ENCODE data around the gene SCRN2. TPM values are rescaled to one million over a fixed set of nuclear protein-coding genes. Genes with fewer than 3 reads are reported as not detected.

The SCRN2 gene
- total RNA-seq, 1 experiment from 2014 or later = 16.2 TPM

DNA sequence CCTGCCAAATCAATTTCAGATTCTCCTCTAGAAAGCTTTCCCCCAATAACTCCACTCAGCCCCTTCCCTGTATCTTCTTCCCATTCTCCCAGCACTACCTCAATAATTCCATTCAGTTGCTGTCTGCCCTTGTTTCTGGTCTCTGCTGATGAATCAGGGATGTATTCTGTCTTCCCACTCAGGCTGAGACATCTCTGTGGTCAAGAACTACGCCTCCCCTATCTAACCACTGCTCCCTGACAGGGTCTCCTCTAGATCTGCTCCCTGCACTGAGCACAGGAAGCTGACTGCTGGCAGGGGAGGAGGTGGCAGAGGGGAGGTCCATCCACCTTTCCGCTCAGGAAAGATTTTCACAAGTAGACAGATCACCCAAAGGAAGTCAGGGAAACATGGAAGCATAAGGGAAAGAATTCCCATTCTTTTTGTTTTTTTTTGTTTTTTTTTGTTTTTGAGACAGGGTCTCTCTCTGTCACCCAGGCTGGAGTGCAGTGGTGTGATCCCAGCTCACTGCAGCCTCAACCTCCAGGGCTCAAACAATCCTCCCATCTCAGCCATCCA lies 38.0 kb upstream of the SCRN2 start:
- ChIA-PET CTCF (no interaction called here), POLR2A (interaction anchor here (0.5 to 1.7 kb wide), 3 partner anchors 14 to 30 kb away, joined by 3 to 6 read pairs (median 4); partner anchors contain the start of gene SP2)
- no peaks in the 10 kb centered on the region for H3K4me1 Mint-ChIP-seq (ENCODE audit: insufficient read depth, unreplicated experiment)

DNA sequence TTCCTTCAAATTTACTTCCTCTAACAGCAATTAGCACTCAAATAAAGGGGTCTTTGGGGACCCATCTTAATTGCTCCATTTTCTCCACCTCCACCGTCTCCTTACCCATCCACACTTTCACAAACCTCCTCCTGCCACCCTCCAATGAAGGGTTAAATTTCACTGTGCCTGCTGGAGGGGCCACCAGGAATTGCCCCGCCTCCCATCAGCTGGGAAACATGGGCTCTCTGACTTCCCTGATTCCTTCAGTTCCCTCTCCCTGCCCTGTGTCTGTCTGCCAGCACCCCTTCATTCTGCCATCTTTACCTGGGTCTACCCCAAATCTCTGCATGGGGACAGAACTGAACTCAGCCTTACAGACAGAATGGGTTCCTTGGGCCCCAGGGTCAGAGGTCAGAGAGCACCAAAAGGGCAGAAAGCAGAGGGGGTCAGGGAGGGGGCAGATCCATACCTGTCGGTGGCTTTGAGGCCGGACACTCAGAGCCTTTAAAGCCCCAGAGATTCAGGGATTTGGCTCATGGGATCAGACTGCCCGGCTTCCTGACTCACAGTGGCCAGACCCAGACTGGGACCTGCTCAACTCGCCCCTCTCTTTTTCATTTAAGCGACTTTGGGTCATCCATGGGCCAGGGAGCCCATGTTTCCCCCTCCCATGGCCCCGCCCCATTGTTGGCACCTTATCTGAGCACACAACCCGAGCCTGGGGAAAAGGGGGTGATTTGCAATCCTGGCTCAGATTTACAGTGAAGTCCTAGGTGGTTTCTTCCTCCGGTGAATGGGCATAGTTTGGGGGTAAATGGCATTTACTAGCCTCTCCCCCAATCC lies 37.3 kb upstream of the SCRN2 start:
- H3K4me3 Mint-ChIP-seq (ENCODE audit: unreplicated experiment) = no peak overlapping the region
- no TSS peak for BruUV-seq (replicated peaks)

More for the DNA sequence above, 38.0 kb upstream of the SCRN2 start:
- Mint-ChIP-seq H3K27me3 (ENCODE audit: insufficient read depth, unreplicated experiment) (peaks cover 30% of the 10 kb centered on the region), H3K36me3 (ENCODE audit: insufficient read depth, unreplicated experiment) (no peaks in the 10 kb centered on the region), H3K27ac (ENCODE audit: low read depth, unreplicated experiment) (no peak overlapping the region), H3K4me3 (ENCODE audit: unreplicated experiment) (no peak overlapping the region), H3K9me3 (ENCODE audit: unreplicated experiment) (no peaks in the 10 kb centered on the region)
- no TSS peak for BruUV-seq (replicated peaks)
- TF ChIP-seq, protein P1, sequence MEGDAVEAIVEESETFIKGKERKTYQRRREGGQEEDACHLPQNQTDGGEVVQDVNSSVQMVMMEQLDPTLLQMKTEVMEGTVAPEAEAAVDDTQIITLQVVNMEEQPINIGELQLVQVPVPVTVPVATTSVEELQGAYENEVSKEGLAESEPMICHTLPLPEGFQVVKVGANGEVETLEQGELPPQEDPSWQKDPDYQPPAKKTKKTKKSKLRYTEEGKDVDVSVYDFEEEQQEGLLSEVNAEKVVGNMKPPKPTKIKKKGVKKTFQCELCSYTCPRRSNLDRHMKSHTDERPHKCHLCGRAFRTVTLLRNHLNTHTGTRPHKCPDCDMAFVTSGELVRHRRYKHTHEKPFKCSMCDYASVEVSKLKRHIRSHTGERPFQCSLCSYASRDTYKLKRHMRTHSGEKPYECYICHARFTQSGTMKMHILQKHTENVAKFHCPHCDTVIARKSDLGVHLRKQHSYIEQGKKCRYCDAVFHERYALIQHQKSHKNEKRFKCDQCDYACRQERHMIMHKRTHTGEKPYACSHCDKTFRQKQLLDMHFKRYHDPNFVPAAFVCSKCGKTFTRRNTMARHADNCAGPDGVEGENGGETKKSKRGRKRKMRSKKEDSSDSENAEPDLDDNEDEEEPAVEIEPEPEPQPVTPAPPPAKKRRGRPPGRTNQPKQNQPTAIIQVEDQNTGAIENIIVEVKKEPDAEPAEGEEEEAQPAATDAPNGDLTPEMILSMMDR (IDR thresholded peaks at IDR 0.05; ENCODE audit: unreplicated experiment) = no peak
- intact Hi-C loops (cut with micrococcal nuclease) = no loop called here
- DNase-seq (ENCODE audit: unreplicated experiment) = no peak

GRCh38 chr17:47877368-47878034 lies 36.4 kb upstream of the SCRN2 start:
- TF ChIP-seq, protein P1 (IDR thresholded peaks at IDR 0.05; ENCODE audit: unreplicated experiment) = no peak
- Mint-ChIP-seq H3K36me3 (ENCODE audit: insufficient read depth, unreplicated experiment) (no peaks in the 10 kb centered on the region), H3K27me3 (ENCODE audit: insufficient read depth, unreplicated experiment) (peaks cover 30% of the 10 kb centered on the region), H3K4me3 (ENCODE audit: unreplicated experiment) (no peak overlapping the region), H3K9me3 (ENCODE audit: unreplicated experiment) (no peaks in the 10 kb centered on the region), H3K4me1 (ENCODE audit: insufficient read depth, unreplicated experiment) (no peaks in the 10 kb centered on the region), H3K27ac (ENCODE audit: low read depth, unreplicated experiment) (no peak overlapping the region)
- BruUV-seq (replicated peaks) = no TSS peak
- DNase-seq (ENCODE audit: unreplicated experiment) = no peak
- intact Hi-C loops (cut with micrococcal nuclease) = no loop called here
- CTCF ChIA-PET = no interaction called here
- POLR2A ChIA-PET = no interaction called here

More for the DNA sequence above, 37.3 kb upstream of the SCRN2 start:
- H3K36me3 Mint-ChIP-seq (ENCODE audit: insufficient read depth, unreplicated experiment) = no peaks in the 10 kb centered on the region
- no peaks in the 10 kb centered on the region for H3K9me3 Mint-ChIP-seq (ENCODE audit: unreplicated experiment)
- peaks cover 30% of the 10 kb centered on the region for H3K27me3 Mint-ChIP-seq (ENCODE audit: insufficient read depth, unreplicated experiment)
- ChIA-PET POLR2A (interaction anchor here (0.9 to 1.7 kb wide), 2 partner anchors 13 to 17 kb away, joined by 4 to 6 read pairs; partner anchors contain the start of gene SP2), CTCF (no interaction called here)
- no peak overlapping the region for H3K27ac Mint-ChIP-seq (ENCODE audit: low read depth, unreplicated experiment)
- H3K4me1 Mint-ChIP-seq (ENCODE audit: insufficient read depth, unreplicated experiment) = no peaks in the 10 kb centered on the region
- TF ChIP-seq, protein P1 (IDR thresholded peaks at IDR 0.05; ENCODE audit: unreplicated experiment) = no peak
- intact Hi-C loops (cut with micrococcal nuclease) = no loop called here
- DNase-seq (ENCODE audit: unreplicated experiment) = no peak

Data from MCF 10A (cell line).